Right ventricle myocardium superior (tissue), 1 donor: ENCODE measurements around the gene NR4A3. TPM values are rescaled to one million over a fixed set of nuclear protein-coding genes. Genes with fewer than 3 reads are reported as not detected.

Source experiments
- ATAC-seq: fragments of 200-7000 bp; cut with Tn5 transposase; one replicate; pipeline ENCODE4 v1.9.1; 2020; ENCODE audit warnings: mild to moderate bottlenecking; ENCODE audit not compliant: poor library complexity
- DNase-seq: peaks from one replicate; pipeline ENCODE4 v3.0.0-alpha.2; 2020
- intact Hi-C: fragments of 100-400 bp; cut with DNase I; formaldehyde crosslinking; loops from one replicate; pipeline ENCODE4 v1.11.2; 2022
- total RNA-seq: library from RNA; stranded (reverse); fragmentation: NEBNext Ultra II Directional; extraction: Animal tissue kit (Norgen Biotek cat#: 25700); gene quantifications from one replicate; pipeline ENCODE4 v1.2.1, GENCODE V29; 2021
- donor health status: DM: no; HTN: yes; CAD: no; lungs with severe emphysema.

NR4A3 gene
- total RNA-seq, 1 donor from 2014 or later = 3.7 TPM

GRCh38 chr9:99859243-99859980 is 37.7 kb downstream of the NR4A3 start:
- intact Hi-C loops = no loop called here
- DNase-seq (no peak), ATAC-seq (no peak)

DNA sequence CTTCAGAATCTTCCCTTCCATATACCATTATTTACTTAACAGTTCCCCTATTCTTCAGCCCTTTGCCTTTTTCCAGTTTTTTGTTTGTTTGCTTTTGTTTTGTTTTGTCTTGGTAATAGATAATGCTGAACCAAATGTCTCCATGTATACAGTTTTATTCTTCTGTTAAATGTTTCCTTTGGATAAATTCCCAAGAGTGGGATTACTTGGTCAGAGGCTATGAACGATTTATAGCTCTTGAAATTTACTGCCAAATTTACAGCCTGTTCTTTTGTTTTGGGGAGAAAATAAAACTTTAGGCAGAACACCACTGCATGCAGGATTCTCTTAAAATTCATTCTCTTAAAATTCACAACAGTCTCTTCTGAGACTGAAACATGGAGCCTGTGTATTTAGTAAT is 38.6 kb downstream of the NR4A3 start:
- no peak for DNase-seq
- no peak for ATAC-seq
- intact Hi-C loops = no loop called here

- DNase-seq (no peak), ATAC-seq (no peak)
- intact Hi-C loops = no loop called here
Measured at GRCh38 chr9:99863955-99864354, 42.3 kb downstream of the NR4A3 start.

DNA sequence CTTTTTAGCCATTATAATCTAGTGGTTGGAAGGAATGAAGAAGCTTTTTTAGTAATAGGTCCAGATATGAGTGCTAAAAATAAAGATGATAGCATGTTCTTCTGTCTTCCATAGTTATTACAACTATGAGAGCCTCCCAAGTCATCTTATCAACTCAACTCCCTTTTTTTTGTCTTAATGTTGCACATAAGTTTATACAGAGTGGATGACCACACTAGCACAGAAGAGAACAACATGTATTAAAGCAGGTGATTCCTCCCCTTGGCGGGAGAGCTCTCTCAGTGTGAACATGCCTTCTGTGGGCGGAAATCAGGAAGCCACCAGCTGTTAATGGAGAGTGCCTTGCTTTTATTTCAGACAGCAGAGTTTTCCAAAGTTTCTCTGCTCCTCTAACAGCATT is 44.7 kb downstream of the NR4A3 start:
- DNase-seq = no peak
- no peak for ATAC-seq
- intact Hi-C loops = no loop called here

DNA sequence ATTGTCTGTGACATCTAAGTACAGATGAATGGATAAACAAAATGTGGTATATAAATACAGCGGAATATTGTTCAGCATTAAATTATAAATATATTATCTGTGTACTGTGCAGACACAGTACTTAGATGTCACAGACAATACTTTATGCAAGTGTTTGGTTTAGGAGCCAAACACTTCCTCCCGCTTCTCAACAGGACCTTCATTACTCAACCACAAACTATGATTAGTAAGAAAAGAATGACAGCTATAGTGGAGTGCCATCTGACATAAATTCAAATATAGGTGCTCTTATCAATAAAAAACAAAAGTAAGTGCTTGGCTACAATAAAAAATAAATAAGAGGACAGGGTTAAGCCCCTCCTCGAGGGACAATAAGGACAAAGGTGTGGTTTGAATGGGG is 45.9 kb downstream of the NR4A3 start:
- ATAC-seq (no peak), DNase-seq (no peak)
- intact Hi-C loops = no loop called here

GRCh38 chr9:99867968-99868367 is 46.3 kb downstream of the NR4A3 start:
- intact Hi-C loops = no loop called here
- ATAC-seq = no peak
- no peak for DNase-seq

GRCh38 chr9:99868845-99869244 is 47.2 kb downstream of the NR4A3 start:
- DNase-seq (no peak), ATAC-seq (no peak)
- intact Hi-C loops = no loop called here

DNA sequence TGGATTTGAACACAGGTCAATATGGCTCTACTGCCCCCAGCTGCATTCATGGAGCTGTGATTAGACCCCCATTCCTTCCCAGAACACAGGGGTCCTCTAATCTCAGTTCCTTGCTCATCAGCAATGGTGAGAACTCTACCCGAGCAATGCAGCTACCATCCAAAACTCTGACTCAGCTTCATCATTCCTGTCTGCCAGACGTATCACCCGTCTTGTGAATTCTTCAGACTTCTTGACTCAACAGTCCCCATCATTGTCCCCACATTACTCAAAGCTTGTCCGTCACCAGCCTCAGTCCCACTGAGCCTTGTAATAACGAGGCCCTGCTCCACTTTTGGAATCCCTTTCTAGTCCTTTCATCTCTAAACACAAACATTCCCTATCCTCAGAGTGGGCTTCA is 48.4 kb downstream of the NR4A3 start:
- intact Hi-C loops = no loop called here
- DNase-seq = no peak
- ATAC-seq = no peak

GRCh38 chr9:99873531-99873930 is 51.8 kb downstream of the NR4A3 start:
- DNase-seq (no peak), ATAC-seq (no peak)
- intact Hi-C loops = no loop called here

GRCh38 chr9:99873943-99874584 is 52.4 kb downstream of the NR4A3 start:
- no peak for ATAC-seq
- no peak for DNase-seq
- intact Hi-C loops = no loop called here

DNA sequence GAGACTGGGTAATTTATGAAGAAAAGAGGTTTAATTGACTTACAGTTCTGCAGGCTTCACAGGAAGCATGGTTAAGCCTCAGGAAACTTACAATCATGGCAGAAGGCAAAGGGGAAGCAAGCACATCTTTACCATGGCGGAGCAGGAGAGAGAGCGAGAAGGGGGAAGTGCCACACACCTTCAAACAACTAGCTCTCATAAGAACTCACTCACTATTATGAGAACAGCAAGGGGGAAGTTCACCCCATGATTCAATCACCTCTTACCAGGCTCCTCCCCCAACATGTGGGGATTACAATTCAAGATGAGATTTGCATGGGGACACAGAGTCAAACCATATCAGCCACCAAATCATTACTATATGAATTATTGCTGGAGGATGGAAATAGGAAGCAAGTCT is 54.5 kb downstream of the NR4A3 start:
- intact Hi-C loops = no loop called here
- ATAC-seq (no peak), DNase-seq (no peak)

GRCh38 chr9:99878651-99879050 is 57.0 kb downstream of the NR4A3 start:
- no peak for ATAC-seq
- intact Hi-C loops = no loop called here

GRCh38 chr9:99881769-99882168 is 60.1 kb downstream of the NR4A3 start:
- ATAC-seq (no peak), DNase-seq (no peak)
- intact Hi-C loops = no loop called here

More at GRCh38 chr9:99878651-99879050, 57.0 kb downstream of the NR4A3 start:
- DNase-seq = no peak

GRCh38 chr9:99885747-99886146 is 64.1 kb downstream of the NR4A3 start:
- DNase-seq = no peak
- intact Hi-C loops = no loop called here
- ATAC-seq = no peak

DNA sequence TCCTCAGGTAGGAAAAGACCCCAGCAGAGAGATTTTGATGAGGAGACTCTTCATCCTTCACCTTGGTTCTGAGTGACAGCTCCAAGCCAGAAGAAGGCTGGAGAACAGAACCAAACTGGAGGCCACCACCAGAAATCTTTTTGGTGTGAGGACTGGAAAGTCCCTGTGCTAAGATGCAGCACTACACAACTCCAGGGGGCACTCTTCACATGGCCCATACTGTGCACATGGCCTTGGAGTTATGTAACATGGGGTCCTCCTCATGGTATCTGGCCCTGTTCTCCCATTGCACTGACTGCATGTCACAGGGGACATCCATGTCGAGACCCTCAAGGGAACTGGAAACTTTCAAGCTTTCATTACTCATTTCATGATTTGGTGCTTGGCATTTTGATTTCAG is 67.4 kb downstream of the NR4A3 start:
- DNase-seq (no peak), ATAC-seq (no peak)
- intact Hi-C loops = no loop called here

GRCh38 chr9:99894826-99895225 is 73.1 kb downstream of the NR4A3 start:
- ATAC-seq (no peak), DNase-seq (no peak)
- intact Hi-C loops = loop anchor here (10.0 kb wide), 1 partner anchor 70 kb away; the partner anchor contains the start of gene NR4A3

- DNase-seq (no peak), ATAC-seq (no peak)
- intact Hi-C loops = loop anchor here (10.0 kb wide), 1 partner anchor 71 kb away; the partner anchor contains the start of gene NR4A3
Measured at GRCh38 chr9:99895510-99895909, 73.8 kb downstream of the NR4A3 start.

DNA sequence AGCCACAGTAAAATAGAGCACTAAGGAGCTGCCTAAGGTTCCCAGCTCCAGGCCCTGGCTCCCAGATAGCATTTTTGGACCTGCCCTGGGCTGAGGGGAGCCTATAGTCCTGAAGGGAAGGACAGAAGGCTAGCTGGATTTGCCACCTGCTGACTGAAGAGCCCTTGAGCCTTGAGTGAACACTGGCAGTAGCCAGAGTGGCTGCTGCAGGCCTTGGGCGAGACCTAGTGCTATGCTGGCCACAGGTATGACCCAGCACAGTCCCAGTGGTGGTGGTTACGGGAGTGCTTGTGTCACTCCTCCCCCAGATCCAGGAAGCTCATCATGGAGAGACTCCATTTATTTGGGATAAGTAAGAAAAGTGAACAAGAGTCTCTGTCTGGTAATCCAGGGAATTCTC is 74.4 kb downstream of the NR4A3 start:
- DNase-seq (no peak), ATAC-seq (no peak)
- intact Hi-C loops = loop anchor here (10.0 kb wide), 1 partner anchor 71 kb away; the partner anchor contains the start of gene NR4A3

DNA sequence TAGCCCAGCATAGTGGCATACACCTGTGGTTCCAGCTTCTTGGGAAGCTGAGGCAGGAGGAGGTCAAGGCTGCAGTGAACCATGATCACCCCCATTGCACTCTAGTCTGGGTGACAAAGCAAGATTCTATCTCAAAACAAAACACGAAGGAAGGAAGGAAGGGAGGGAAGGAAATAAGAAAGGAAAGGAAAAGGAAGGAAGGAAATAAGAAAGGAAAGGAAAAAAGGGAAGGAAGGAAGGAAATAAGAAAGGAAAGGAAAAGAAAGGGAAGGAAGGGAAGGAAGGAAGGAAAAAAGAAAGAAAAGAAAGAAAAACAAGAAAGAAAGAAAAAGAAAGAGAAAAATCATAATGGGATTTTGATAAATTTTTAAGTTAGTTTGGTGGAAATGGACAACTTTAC is 81.7 kb downstream of the NR4A3 start:
- no peak for DNase-seq
- intact Hi-C loops = no loop called here
- ATAC-seq = no peak

GRCh38 chr9:99905833-99906402 is 84.2 kb downstream of the NR4A3 start:
- no peak for ATAC-seq
- intact Hi-C loops = no loop called here
- no peak for DNase-seq
